Measurements from ENCODE around the gene HMGB1.
A peak's percentile ranks its signal among the peaks of the same experiment; 100 is the strongest.
"Not testable (repeated sequence)": the region's sequence is repeated elsewhere in the genome, so short reads cannot be mapped to it uniquely, and the experiment has no call there.

The HMGB1 gene

DNA sequence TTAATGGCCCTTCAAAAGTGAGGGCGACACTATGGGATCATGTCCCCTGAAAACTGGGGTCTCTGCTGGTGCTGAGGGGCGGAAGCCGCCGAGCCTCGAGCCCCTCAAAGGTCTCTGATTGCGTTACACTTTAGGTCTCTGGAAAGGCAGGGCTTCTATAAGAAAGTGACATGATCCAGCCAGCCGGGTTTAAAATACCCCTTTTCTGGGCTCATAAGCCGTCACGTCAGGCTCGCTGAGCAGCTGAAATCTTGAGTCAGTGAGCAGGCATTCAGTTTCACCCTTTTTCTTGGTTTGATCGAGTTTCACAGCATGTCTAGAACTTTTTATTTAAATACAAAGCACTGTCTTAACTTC lies 600 bp upstream of the HMGB1 start:
- DNase-seq (ENCODE audit: low read depth in 2 of 2): no peak

DNA sequence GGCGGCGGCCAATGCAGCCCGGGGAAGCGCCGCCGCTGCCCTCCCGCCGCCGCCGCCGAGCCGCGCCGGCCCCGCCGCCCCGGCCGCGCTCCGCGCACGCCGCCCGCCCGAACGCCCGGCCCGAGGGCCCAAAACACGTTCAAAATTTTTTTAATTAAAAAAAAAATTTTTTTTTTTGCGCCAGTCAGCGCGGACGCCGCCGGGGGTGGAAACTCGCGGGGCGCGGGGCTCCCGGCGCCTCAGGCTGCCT lies 468 bp downstream of the HMGB1 start:
- DNase-seq (ENCODE audit: low read depth in 2 of 2): no peak

DNA sequence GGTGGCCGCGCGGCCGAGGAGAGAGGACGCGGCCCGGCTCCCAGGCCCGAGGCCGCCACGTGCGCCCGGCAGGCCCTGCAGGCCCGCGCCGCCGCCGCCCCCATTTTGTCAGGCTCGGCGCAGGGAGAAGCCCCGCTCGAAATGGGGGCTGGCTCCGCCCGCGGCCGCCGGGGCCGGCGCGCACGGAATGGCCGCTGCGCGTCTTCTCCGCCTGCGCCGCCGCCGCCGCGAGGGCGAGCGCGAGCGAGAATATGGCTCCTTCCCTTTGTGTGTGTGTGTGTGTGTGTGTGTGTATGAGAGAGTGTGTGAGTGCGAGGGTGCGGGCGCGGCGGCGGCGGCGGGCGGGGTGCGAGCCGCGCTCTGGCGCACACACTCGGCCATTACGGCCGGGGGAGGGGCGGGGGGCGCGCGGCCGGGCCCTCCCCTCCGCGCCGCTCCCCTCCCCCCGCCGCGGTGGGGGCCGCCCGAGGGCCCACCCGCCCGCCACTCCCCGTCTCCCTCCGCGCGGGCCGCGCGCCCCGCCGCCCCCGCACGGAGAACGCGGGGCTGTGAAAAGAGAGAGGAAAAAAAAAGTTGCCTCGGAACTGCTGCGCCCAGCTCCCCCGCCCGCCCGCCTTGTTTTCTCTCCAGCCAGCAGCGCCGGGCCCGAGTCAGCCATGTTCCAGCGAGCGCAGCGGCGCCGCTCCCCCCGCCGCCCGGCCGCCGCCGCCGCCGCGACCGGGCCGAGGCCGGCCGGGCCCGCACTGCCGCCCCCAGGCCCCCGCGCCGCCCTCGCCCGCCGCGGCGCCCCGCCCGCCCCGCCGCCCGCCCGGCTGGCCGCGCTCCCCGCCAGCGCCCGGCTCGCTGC lies 1.0 kb downstream of the HMGB1 start:
- peak; percentile 78 to 79 for DNase-seq (ENCODE audit: low read depth in 2 of 2)

DNA sequence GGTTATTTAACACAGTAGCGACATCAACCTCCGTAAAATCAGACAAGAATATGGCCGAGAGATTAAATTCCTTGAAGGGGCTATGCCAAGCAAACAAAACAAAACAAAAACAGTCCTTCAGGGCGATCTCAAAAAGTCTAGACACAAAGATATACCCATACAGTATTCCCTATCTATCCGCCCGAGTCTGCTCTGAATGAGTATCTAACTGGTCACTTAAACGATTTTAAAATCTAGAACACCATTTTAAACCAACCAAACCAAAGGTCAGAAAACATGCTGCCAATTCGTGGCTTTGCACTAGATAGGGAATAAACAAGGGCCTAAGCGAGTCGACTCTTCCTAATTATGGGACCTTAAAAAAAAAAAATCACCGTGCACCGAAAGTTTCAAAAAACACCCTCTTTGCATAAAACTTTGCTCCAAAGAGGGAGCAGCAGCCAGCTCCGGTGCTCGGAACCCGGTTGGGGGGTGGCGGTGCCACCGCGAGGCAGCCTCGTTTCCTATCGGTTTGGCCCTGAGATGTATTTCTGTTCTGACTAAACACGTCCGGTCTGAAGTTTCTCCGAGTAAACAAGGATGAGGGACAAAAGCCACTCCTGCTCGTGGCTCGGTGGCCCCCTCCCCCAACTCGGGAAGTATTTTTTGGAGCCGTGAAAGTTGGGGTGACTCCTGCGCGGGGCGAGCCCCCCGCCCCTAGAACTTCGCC lies 1.8 kb downstream of the HMGB1 start:
- peak in 1 of 2 experiments; percentile 15 for DNase-seq (ENCODE audit: low read depth in 2 of 2)

DNA sequence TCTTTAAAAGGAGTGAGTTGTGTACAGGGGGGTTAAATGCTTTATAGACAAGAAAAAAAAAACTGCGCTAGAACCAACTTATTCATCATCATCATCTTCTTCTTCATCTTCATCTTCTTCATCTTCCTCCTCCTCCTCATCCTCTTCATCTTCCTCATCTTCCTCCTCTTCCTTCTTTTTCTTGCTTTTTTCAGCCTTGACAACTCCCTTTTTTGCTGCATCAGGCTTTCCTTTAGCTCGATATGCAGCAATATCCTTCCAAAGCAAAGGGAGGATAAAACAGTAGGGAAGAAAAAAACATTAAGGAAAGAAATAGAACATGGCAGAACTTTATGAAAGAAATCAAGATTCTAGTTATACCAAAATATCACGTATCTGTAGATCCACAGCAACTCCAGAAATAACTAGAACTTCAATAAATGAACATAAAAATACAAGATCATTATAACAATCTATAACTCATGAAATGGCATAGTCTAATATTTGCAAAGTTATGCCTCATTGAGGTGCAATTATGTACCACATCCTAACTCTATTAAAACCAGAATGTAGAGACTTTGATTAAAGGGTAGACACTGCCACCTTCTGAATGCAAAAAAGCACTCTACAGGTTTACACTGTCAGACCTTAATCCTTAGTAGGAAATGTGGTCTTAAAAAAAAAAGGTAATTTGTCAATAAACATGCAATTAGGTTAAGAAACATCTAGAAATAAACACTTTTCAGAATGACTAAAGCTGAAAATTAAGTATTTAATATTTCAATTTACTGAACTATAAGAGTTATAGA lies 4.3 kb downstream of the HMGB1 start:
- DNase-seq (ENCODE audit: low read depth in 2 of 2): peak in 1 of 2 experiments; percentile 16

DNA sequence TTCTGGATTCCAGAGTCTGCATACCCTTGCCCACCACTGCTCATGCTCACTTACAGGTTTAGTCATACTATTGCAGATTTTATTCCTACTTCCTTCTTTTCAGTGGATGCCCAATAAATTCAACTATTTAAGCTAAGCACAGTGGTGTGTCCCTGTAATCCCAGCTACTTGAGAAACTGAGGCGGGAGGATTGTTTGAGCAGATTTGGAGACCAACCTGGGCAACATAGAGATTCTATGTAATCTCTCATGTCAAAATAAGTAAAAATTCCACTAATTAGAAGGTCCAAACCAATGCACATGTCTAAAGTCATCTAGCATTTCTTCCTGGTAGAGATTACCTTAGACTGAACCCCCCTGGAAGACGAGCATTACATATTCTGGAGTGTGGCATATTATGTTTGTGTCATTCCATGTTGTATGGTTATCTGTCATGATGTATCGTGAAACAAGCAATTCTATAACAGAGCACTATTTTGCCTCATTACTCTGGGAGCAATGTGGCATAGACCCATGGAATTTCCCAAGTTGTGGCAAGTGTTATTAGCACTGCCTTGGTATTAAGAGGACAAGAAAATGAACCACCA lies 8.3 kb downstream of the HMGB1 start:
- no peak for DNase-seq (ENCODE audit: low read depth in 2 of 2)

GRCh38 chr13:30456290-30456689 lies 9.4 kb downstream of the HMGB1 start:
- no peak for DNase-seq (ENCODE audit: low read depth in 2 of 2)

DNA sequence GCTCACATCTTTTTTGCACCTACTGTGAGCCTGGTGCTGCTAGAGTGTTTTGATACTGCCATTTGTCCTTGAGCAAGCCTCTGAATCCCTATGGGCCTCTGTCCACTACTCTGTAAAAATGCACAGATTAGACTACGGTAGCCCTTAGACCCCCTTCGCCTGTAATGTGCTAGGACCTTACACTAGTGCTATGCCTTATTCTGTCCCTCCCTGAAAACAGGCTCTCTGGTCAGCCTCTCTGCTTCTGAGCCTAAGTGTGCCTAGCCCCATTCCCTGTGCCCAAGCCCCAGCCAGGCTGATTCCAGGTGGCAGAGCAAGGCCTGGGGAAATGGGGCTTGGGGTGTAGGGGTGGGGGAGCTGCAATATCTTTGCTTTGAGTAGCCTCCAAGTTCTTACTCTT lies 10.7 kb downstream of the HMGB1 start:
- no peak for DNase-seq (ENCODE audit: low read depth in 2 of 2)

GRCh38 chr13:30453727-30454126 lies 12.0 kb downstream of the HMGB1 start:
- no peak for DNase-seq (ENCODE audit: low read depth in 2 of 2)

GRCh38 chr13:30451476-30451875 lies 14.3 kb downstream of the HMGB1 start:
- DNase-seq (ENCODE audit: low read depth in 2 of 2): not testable (repeated sequence)

DNA sequence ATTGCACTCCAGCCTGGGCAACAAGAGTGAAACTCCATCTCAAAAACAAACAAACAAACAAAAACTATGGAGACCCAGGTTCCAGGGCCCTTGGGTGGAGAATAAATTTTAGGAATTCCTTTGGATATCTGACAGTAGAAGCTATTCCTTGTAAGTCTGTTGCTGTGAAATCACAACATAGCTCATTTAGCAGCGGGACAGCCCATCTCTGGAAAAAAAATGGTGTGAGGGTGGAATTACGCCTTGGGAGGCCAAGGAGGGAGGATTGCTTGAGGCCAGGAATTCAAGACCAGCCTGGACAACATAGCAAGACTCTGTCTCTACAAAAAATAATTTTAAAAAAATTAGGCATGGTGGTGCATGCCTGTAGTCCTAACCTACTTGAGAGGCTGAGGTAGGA lies 15.7 kb downstream of the HMGB1 start:
- no peak for DNase-seq (ENCODE audit: low read depth in 2 of 2)

DNA sequence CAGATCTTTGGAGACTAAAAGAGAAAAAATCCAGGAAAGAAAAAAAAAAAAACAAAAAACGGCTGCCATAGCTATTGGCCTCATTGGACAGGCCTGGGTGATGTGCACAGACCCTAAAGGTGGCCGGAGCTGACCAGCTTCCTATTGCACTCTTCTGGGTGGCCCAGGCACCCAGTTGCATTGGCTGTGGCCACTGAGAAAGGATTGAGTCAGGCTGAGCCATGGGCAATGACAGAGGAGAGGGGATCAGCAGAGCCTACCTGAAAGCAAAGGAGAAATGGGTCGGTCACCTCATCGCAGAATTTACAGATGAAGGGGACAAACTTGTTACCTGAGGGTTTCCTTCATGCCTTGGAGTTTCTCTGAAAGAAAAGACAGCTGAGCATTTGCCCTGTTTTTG lies 17.3 kb downstream of the HMGB1 start:
- DNase-seq (ENCODE audit: low read depth in 2 of 2): no peak

DNA sequence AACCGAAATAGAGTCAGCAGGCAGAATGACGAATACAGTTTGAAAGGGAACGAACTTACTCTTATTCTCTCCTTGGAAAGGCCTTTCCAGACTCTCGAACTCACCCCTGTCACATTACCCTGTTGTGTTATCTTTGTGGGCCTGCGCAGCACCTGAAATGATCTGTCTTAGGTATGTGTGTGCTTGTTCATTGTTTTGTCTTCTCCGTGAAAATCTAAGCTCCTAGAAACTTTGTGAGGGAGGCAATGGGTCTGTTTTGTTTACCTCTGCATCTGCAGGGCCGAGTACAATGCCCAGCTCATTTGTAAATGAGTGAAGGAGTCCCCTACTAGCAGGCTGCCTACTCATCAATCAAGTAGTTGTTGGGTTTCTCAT lies 19.6 kb downstream of the HMGB1 start:
- no peak for DNase-seq (ENCODE audit: low read depth in 2 of 2)

GRCh38 chr13:30443957-30444404 lies 21.8 kb downstream of the HMGB1 start:
- no peak for DNase-seq (ENCODE audit: low read depth in 2 of 2)

GRCh38 chr13:30443491-30443890 lies 22.2 kb downstream of the HMGB1 start:
- DNase-seq (ENCODE audit: low read depth in 2 of 2): not testable (repeated sequence)

DNA sequence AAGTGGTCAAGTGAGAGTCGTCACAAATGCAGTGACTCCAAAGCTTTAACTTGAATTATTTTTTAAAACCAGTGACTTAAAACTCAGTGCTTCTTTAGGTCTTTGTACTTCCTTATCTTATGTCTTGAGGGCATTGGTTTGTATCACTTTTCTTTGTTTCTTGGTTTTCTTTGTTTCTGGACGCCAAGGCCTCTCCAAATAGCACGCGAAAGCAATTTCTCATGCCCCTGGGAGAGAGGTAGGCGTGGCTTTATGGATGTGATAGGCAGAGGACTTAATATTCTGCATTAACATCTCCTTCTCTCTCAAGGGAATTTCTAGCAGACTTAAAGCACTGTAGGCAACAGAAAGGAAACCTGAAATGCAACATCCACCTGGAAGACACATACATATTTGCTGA lies 22.8 kb downstream of the HMGB1 start:
- no peak for DNase-seq (ENCODE audit: low read depth in 2 of 2)

- no peak for DNase-seq (ENCODE audit: low read depth in 2 of 2)
Measured at GRCh38 chr13:30440910-30441703, 24.6 kb downstream of the HMGB1 start.

GRCh38 chr13:30438286-30438685 lies 27.4 kb downstream of the HMGB1 start:
- no peak for DNase-seq (ENCODE audit: low read depth in 2 of 2)

GRCh38 chr13:30437177-30437576 lies 28.6 kb downstream of the HMGB1 start:
- DNase-seq (ENCODE audit: low read depth in 2 of 2): no peak

DNA sequence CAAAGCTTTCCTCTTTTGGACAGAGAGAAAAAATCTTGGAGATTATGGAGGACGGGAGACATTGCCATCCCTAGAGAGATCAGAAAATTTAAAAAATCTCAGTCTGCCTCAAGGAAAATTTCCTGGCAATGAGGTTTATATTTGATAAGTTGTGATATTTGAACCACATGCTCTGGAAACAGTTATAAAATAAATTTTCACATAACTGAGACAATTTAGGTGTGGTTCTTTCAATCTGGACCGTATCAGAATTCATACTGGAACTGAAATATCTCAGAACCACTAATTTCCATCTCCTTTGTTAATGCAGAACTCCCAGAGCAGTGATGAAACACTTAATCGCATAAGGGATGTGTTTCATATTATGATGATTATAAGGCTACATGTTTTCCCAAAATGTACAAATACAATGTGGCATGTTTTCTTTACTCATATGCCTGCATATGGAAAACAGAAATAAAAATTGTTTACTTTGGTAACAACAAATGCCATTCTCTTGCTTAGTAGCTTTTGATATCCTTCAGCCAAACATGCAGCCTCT lies 29.8 kb downstream of the HMGB1 start:
- DNase-seq (ENCODE audit: low read depth in 2 of 2): no peak

GRCh38 chr13:30431269-30431940 lies 34.3 kb downstream of the HMGB1 start:
- no peak for DNase-seq (ENCODE audit: low read depth in 2 of 2)
